NCI-H748 (cell line): ENCODE measurements around the gene RBP3.

ENCODE experiments used
- DNase-seq: peaks from one replicate; lab custom pipeline; 2025; ENCODE audit not compliant: unreplicated experiment; lab: John Stamatoyannopoulos, UW

RBP3 gene

DNA sequence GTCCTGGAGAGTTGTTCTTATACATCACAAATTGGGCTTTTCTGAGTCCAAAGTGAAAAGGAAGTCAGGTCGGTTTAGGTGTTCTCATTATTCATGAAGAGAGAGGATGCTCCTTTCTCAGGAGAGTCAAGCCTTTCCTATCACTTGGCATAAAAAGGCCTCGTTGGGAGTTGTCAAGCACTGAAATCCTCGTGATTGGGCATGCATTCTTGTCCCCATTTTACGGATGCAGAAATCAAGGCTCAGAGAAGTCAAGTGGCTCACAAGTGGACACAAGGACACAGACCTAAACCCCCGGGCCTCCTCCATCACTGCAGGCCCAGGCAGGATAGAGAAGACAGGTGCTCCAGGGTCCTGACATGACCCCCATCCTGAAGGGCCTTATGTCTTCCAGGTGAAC, 8.5 kb downstream of the RBP3 start:
- DNase-seq = no peak

DNA sequence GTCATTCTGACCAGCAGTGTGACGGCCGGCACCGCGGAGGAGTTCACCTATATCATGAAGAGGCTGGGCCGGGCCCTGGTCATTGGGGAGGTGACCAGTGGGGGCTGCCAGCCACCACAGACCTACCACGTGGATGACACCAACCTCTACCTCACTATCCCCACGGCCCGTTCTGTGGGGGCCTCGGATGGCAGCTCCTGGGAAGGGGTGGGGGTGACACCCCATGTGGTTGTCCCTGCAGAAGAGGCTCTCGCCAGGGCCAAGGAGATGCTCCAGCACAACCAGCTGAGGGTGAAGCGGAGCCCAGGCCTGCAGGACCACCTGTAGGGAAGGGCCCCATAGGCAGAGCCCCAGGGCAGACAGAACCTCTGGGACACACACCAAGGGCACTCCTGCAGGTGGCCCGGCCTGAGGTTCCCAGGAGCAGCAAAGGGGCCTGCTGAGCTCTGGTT, 9.0 kb downstream of the RBP3 start:
- DNase-seq = no peak

DNA sequence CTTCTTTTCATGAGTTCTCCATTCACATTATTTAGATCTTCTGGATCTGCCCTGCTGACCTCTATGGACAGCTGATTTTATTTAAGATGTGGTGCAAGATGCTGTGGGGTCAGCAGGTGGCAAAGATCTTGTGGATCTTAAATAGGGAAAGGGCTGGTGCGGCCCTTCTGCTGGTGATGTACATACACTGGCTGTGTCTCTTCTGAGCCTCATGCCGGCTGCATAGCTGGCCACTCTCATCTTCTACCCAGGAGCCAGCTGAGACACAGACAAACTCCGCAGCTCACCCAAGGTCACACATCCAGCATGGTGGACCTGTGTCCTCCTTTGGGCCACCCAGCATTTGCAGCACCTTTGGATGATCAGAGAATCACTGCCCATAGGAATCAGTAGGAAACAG, 9.7 kb downstream of the RBP3 start:
- DNase-seq = no peak

GRCh38 chr10:47358457-47358856, 10.3 kb downstream of the RBP3 start:
- DNase-seq = no peak

DNA sequence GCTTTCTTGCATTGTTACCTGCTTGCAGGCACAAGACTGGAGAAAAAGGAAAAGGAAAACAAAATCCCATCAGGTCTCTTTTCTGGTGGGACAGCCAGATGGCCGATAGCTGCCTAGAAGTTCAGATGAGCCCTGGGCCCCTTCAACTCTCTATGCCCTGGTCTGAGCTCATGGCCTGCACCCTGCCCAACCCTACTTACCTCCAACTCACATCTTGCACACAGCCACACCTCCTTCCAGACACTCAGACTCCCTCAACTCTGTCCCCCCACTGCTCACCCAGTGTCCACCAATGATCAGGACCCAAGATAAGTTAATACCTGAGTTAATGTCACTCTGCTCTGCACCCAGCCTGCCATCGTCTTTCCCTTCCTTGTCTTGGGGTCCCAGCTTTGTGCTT, 10.9 kb downstream of the RBP3 start:
- DNase-seq = no peak

DNA sequence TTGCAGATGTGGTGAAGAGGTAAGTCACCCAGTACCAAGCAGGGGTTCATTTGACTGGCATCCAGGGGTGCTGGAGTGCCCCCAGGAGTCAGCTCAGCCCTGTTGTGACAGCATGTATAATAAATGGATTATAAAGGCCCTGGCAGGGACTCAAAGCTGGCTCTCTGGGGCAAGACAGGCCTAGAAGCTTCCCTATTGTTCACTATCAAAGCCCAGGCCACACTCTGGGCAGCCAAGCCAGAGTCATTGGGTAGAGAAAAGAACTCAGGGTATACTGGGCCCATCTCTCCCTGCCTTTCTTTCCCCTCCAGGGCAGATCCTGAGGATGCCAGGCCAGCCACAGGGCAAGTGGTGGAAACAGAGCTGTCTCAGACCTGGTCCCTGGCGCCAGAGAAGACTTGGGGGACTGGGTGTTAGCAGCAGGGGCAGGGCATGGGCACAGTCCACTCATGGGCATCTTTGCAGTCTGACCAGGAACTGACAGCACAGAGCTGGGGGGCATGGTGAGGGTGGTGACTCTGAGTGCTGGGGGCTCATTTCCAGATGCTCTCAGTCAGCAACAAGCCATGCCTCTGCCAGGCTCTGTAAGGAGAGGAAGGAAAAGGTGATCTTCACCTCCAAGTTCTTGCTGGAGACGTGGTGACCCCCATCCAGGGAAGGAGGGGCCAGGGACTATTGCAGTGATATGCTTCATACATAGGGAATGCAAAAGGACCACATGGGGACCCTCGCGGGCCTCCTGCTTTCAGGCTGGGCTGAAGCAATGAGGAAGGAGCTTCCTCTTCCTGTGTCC, 11.7 kb downstream of the RBP3 start:
- no peak for DNase-seq

DNA sequence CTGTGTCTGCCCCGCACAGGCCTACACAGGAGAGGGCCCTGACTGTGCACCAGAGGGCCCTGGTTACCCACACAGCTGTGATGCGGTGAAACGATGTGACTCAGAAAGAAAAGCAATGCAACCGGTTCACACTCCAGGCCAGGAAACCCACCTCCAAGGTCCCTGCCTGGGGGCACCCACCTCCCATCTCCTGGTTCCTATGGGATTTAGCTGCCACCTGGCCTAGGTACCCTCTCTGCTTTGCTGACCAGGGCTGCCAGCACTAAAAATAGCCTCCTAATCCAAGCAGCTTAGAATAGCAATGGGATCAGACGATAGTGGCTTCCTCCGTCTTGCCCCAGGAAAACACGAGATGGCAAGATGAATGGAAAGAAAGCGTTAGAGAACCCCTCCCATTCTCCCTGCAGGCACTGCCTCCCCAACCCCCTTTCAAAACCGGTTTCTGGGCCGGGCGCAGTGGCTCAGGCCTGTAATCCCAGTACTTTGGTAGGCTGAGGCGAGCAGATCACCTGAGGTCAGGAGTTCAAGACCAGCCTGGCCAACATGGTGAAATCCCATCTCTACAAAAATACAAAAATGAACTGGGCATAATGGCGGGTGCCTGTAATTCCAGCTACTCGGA, 12.4 kb downstream of the RBP3 start:
- no peak for DNase-seq

- DNase-seq = peak; percentile 51
These were observed 13.1 kb downstream of the RBP3 start for GRCh38 chr10:47361293-47361692.

GRCh38 chr10:47362199-47362598, 14.0 kb downstream of the RBP3 start:
- DNase-seq = no peak

- no peak for DNase-seq
These were observed 15.6 kb downstream of the RBP3 start for GRCh38 chr10:47363781-47364180.

DNA sequence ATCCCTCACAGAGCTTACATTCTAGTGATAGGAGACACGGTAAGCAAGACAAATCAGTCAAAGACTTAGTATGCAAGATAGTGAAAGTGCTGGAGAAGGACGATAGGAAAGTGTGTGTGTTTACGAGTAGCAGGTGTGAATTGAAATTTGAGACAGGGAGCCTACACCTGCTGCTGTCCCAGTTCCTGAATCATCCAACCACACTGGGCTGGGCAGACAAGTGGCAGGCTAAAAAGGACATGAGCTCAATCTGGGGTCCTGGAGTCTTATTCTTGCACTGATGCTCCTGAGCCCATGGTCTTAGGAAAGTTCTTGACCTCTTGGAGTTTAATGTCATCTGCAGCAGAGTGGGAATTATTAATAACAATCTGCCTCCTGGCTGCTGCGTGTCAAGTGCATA, 16.2 kb downstream of the RBP3 start:
- peak; percentile 74 for DNase-seq

- no peak for DNase-seq
These were observed 16.7 kb downstream of the RBP3 start for GRCh38 chr10:47364911-47365310.

- DNase-seq = no peak
These were observed 17.4 kb downstream of the RBP3 start for GRCh38 chr10:47365431-47366180.

- DNase-seq = no peak
These were observed 18.0 kb downstream of the RBP3 start for GRCh38 chr10:47366181-47366631.

DNA sequence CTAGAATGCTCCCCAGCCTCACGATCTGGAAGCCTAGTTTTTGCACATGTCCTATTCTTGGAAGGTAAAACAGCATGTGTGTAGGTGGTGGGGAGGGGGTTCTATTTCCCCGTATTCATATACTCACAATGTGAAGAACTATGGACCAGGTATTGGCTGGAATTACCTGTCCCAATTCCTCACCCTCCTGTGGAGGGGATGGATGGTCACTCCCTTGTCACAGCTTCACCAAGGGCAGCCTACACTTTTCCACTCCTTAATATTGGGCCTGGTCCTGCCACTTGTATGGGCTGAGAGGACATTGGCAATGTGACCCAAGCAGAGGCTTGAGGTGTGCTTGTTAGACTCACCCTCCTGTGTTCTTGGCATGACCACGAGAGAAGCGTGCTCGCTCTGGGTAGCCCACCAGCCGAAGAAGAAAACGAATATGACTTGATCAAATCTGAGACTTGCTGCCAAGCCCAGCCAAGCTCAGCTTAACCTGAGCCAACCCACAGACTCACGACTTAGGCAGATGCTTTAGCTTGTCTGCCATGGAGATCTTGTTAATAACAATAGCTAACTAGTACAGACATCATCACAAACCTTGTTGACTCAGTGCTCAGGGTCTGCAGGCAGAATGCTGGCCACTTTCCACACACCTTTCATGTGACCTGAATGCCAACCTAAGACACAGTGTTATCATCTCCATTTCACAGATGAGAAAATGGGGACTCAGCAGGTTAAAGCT, 18.7 kb downstream of the RBP3 start:
- DNase-seq = no peak

DNA sequence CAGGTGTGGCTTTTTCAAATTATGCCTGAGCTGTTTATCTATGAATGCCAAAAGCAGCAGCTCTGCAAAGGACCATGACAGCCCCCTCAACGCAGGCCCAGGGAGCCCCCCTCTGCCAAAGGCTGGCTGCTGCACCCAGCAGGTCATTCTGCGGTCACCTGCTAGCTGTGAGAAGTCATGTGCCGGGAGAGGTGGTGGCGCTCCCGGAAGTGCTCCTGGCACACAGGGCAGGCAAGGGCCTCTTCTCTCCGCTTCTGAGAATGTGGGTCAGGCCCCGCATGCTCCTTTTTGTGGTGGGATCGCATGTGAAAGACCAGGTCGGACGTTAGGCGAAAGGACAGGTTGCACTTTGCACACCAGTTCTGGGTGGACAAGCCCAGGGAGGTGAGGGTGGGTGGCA, 19.5 kb downstream of the RBP3 start:
- no peak for DNase-seq

- DNase-seq = no peak
These were observed 20.4 kb downstream of the RBP3 start for GRCh38 chr10:47368431-47369180.

GRCh38 chr10:47369251-47369894, 21.2 kb downstream of the RBP3 start:
- DNase-seq = no peak

DNA sequence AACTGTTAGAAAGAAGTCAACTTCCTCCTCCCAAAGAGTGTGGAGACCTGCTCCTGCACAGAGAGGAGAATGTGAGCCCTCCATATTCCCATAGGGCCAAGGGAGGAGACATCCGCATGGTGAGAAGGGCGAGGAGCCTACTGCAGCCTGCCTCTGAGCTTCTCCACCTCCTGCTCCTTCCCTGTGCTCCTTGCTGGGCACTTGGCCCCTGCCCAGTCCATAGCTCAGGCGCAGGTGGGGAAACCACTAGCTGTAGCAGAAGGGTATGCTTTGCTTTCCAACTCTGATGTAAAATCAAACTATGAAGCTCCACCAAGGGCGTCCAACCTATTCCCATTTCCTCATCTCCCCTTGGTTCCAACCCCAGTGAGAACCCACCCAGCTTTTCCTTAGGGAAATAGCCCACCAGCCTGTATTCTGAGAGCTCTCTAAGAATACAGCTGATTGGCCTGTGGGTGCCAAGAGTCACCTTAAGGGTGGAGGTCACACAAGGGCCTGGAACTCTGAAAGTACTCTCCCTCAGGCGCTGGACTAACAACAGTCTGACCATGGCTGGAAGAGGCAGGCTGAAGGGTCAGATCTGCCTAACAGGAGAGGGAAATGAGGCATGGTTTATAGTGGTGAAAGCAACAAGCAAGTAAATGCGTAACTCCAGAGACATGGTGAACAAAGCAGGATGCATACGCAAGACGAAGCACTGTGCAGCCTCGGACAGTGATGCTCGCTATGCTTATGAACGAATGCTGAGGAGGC, 22.0 kb downstream of the RBP3 start:
- no peak for DNase-seq
